GM19035 (cell line): ENCODE data around the gene CHSY1.

Source experiments
- ATAC-seq: cut with Tn5 transposase; IDR thresholded peaks from one replicate; pipeline ENCODE4 v1.9.1; 2021; ENCODE audit not compliant: unreplicated experiment

Gene CHSY1

DNA sequence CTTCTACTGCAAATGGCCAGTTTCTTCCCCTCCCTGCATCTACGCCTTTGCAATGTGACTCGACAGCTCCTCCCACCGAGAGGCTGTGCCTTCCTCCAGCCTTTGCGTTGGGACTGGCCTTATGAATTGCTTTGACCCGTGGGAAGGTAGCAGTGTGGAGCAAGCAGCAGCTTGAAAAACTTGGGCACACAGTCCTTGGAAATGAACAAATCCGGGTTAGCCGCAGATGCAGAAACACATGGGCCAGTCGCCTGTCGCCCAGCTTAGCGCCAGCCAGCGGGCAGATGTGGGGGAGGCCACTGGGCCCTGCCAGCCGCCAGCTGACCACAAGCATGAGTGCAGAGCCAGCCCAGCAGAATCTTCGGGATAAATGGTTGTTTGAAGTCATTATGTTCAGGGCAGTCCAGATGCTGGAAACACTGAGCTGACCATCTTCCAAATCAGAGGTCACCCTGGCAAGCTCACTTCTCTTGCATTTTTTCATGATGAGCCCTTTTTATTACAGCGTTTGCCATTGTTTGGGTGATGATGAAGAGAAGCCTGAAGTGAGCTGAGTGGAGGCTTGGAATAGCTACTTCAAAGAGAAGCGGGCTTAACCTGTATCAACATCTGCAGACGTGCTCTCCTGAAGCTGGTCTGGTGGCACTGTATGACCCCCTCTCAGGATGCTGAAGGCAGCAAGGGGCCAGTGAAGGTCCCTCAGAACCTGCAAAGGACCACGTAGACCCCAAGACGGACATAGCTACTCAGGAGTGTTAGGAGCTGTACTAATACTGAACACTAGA is 15.7 kb upstream of the CHSY1 start:
- ATAC-seq, result no peak

DNA sequence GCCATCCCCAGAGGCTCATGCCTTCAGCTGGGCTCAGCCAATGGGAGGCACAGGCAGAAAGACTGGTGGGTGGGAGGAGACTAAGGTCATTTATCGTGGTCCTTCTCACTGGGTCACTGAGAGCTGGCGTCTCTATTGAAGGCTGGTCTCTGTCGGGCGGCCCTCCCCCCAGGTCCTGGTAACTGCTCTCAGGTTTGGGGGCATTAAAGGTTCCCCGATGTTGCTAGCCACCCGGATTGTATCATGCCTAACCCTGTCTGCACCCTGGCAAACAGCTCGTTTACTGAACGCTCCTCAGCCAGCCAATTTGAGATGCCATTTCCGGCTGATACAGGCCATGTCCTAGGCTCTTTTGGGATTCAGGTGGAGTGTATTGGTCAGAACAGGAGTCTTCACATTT is 14.9 kb upstream of the CHSY1 start:
- ATAC-seq, result no peak

GRCh38 chr15:101266034-101266433 is 14.2 kb upstream of the CHSY1 start:
- ATAC-seq, result no peak

GRCh38 chr15:101264911-101265641 is 13.2 kb upstream of the CHSY1 start:
- peak; percentile 46 for ATAC-seq

GRCh38 chr15:101264011-101264410 is 12.2 kb upstream of the CHSY1 start:
- ATAC-seq, result no peak

GRCh38 chr15:101262551-101262950 is 10.7 kb upstream of the CHSY1 start:
- no peak for ATAC-seq

- ATAC-seq, result no peak
Measured at GRCh38 chr15:101258238-101259144, 6.6 kb upstream of the CHSY1 start.

GRCh38 chr15:101256757-101257156 is 4.9 kb upstream of the CHSY1 start:
- ATAC-seq, result no peak

- ATAC-seq, result no peak
Measured at GRCh38 chr15:101255615-101256241, 3.9 kb upstream of the CHSY1 start.

GRCh38 chr15:101255051-101255395 is 3.2 kb upstream of the CHSY1 start:
- ATAC-seq, result no peak

DNA sequence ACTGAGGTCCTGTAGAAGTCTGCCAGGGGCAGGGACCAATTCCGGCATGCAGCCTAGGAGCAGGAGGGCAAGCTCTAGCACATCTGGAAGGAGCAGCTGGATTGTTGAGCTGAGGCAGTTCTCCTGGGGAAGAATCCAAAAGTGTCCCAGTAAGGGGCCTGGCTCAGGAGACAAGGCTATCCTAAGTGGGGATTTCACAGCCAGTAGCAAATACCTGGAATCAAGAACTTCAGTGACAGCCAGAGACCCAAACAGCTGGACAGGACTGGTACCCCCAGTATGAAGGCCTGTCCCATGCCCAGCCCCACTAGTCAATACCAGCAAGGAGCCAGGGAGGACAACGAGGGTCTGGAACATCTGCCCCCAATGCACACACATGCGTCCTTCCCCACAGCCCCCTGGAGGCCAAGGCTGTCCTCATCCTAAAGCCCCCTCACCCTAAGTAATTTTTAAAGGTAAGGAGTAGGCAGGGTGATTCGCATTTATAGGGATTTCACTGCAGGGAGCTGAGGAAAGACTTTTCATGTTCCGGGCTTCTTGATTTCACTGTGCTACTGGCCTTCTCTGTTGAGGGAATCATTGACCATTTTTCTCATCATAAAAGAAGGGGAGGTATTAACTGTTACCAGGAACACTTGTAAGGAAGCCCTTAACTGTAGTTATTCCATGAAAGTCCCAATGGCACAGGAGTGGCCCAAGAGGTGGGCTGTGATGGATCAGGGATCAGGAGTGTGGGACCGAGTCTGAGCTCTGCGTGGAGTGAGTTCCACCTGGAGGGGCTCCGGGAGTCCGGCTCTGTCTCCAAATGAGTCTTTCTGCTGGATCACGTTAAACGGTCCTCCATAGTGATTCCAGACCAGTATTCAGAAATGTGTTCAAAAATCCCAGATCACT is 2.6 kb upstream of the CHSY1 start:
- ATAC-seq, result no peak

- no peak for ATAC-seq
Measured at GRCh38 chr15:101252836-101253235, 988 bp upstream of the CHSY1 start.

- ATAC-seq, result peak; percentile 40
Measured at GRCh38 chr15:101250873-101251829, 697 bp downstream of the CHSY1 start.

DNA sequence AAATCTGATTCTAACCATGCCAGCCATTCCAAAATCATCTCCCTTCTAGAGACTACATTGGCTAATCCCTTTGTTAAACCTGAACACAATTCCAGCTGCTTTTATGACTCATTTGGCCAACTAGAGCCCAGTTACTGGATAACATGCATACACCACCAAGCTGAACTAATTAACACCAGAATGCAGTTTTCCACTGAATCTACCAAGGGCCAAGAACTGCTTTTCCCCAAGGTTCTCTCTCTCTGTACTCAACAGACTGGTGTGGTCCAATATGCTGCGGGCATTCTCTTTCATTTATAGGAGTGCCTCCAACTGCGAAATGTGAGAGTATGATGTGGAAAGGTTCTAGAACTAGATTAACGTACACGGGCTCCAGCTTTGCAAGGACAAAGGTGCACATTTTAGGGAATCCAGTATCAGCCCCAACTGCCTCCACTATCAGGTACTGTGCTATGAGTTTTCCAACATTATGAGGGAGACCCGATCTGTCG is 1.5 kb downstream of the CHSY1 start:
- ATAC-seq, result no peak

DNA sequence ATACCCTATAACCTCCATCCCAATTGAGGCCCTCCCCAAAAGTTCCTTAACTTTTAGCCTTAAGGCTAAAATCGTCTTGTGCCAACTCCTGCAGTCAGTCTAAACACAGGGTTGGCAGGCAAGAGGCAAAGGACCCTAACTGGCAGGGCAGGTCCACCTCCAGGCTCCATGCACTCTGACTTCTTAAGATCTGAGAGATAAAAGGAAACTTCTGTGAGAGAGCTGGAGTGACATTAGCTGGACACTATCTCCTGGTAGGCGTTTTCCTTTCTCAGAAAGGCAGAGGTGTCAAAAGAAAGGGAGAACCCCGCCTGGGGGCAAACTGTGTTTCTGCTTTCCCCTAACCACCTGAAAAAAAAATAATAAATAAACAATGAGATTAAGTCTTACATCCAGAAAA is 3.6 kb downstream of the CHSY1 start:
- ATAC-seq, result no peak

DNA sequence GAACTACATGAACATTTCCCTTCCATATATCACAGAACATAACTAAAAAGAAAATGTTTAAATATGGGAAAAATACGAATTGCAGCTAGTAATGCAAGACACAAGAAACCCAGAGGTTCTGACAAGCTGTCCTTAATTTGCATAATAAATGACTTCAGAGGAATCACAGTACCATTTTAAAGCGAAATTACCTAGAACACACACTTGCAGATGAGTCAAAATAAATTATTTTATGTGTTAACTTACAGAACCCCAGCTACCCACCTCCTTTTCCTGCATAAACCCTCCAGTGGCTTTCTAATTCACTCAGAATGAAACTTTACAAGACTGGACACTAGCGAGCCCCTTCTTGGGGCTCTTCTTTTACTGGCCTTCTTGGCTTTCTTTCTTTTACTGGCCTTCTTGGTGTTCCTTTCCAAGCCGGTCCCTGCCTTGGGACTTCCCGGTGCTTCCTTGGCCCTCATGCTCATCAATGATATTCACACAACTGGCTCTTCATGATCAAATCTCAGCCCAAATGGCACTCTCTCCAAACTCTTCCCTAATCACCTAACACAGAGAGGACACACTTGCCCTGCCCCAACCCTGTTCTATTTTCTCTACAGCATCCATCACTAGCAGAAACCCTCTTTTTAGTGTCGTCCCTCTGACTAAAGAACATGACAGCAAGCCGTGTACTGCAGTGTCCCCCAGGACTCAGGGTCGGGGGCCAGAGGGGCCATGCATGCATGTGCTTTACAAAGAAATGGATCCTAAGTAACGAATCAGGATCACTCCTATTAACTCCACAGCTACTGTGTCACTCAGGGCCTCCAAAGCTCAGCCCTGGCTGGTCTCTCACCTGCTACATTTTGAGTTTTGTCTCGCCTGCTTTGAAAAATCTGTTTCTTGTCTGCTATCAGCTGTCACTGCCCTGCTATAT is 4.8 kb downstream of the CHSY1 start:
- ATAC-seq, result no peak

DNA sequence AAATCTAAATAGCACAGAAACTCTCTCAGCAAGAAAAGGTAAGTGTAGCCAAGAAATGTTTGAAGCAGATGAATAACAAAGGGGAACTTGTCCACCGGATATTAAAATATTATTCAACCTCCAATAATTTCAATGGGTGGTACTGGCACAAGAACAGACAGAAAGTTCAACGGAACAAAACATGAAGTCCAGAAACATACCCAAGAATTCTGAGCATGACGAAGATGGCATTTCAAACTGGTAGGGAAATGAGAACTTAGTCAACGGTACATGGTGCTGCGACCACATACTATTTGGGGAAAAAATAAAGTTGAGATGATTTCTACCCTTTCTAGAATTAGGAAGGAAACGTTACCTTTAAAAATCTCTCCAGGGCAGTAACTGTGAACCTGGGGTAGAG is 5.5 kb downstream of the CHSY1 start:
- no peak for ATAC-seq
